NT2/D1 (cell line): ENCODE measurements around the gene SNX11.

Experiments used
- SUZ12 ChIP-seq: IDR thresholded peaks from 2 replicates; pipeline ENCODE4 v1.6.1; 2011; ENCODE audit not compliant: insufficient read length, insufficient read depth; ENCODE audit errors: extremely low read depth
- YY1 ChIP-seq: IDR thresholded peaks from 2 replicates; pipeline ENCODE4 v1.6.1; 2011; ENCODE audit not compliant: insufficient read length, insufficient read depth

- TF ChIP-seq YY1 (no peak), SUZ12 (no peak)
Observed at GRCh38 chr17:48093341-48094045, 14.1 kb upstream of the SNX11 start.
